Immature natural killer cell (primary cell): ENCODE data around the gene USP37. TPM values are rescaled to one million over a fixed set of nuclear protein-coding genes. Genes with fewer than 3 reads are reported as not detected.

ENCODE experiments used
- DNase-seq, 3 donors: peaks; one replicate each; pipeline ENCODE4 v3.0.0; 2022; ENCODE audit warnings: mixed read lengths in 1 of 3
- H3K27ac Mint-ChIP-seq, 6 donors: one replicate each; pipeline ENCODE4 v1.8.0; 2020; ENCODE audit warnings: mixed read lengths in 6 of 6, mild to moderate bottlenecking in 5 of 6, inconsistent platforms in 4 of 6, moderate library complexity in 3 of 6
- H3K27me3 Mint-ChIP-seq, 3 donors: one replicate each; pipeline ENCODE4 v1.8.0; 2020 to 2021; ENCODE audit warnings: low read depth in 3 of 3, mild to moderate bottlenecking in 3 of 3, mixed read lengths in 3 of 3, moderate library complexity in 3 of 3, inconsistent platforms in 1 of 3
- H3K36me3 Mint-ChIP-seq, 3 donors: one replicate each; pipeline ENCODE4 v1.8.0; 2020; ENCODE audit warnings: mixed read lengths in 3 of 3, inconsistent platforms in 2 of 3, mild to moderate bottlenecking in 2 of 3
- H3K4me1 Mint-ChIP-seq, 2 donors: one replicate each; pipeline ENCODE4 v1.8.0; 2020; ENCODE audit warnings: inconsistent platforms in 2 of 2, mild to moderate bottlenecking in 2 of 2, mixed read lengths in 2 of 2, moderate library complexity in 1 of 2
- H3K4me3 Mint-ChIP-seq, 5 donors: one replicate each; pipeline ENCODE4 v1.8.0; 2020; ENCODE audit warnings: mild to moderate bottlenecking in 5 of 5, mixed read lengths in 5 of 5, inconsistent platforms in 3 of 5, moderate library complexity in 3 of 5
- H3K9me3 Mint-ChIP-seq, 6 donors: one replicate each; pipeline ENCODE4 v1.8.0; 2020; ENCODE audit warnings: mild to moderate bottlenecking in 6 of 6, mixed read lengths in 6 of 6, inconsistent platforms in 4 of 6, moderate library complexity in 3 of 6
- polyA plus RNA-seq, 3 donors: library from polyadenylated mRNA; unstranded; fragments of 300-500 nt; fragmentation: Illumina TruSeq; gene quantifications; one replicate each; pipeline ENCODE4 v1.2.3, GENCODE V29; 2021

The USP37 gene
- polyA plus RNA-seq, 3 donors from 2014 or later = 4.3 to 7.7 (median 6.1) TPM

DNA sequence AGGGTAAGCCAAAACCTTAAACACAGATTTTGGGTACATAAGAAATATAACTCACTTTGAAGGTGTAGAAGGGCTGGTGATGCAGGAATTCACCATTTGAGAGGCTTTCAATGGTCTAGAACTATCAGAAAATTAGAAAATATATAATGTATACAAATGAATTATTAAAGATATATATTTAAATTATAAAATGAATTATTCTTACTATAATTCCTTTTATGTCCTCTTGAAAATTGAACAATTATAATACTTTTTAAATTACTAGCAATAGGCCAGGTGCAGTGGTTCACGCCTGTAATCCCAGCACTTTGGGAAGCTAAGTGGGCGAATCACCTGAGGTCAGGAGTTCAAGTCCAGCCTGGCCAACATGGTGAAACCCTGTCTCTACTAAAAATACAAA is 88.6 kb downstream of the USP37 start:
- H3K27ac Mint-ChIP-seq = no peak overlapping the region

DNA sequence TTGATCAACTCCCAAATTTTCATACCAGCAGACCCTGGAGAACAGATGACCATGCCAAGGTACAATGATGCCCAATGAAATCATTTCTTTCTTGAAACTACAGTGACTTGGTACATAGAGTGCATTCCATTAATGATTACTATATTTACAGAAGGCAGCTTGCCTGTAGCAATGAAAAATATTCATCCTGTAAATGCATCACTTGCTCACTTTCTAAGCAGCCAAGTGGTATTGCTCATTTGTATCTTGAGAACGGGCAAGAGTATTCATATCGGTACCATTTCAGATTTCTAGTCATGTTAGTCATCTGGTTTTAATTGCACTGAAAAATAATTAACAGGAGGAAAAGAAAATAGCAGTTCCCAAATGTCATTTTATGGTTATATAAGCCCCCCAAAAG is 89.6 kb downstream of the USP37 start:
- Mint-ChIP-seq H3K27me3 (no peaks in the 10 kb centered on the region), H3K27ac (peak overlapping the region in 1 of 6 donors; percentile 39), H3K36me3 (peaks cover 16 to 52% (median 29%) of the 10 kb centered on the region in 3 donors), H3K4me3 (no peak overlapping the region), H3K4me1 (peaks cover 7 to 11% of the 10 kb centered on the region in 2 donors), H3K9me3 (no peaks in the 10 kb centered on the region)
- DNase-seq = no peak

More for the DNA sequence above, 88.6 kb downstream of the USP37 start:
- DNase-seq = no peak
- Mint-ChIP-seq H3K27me3 (no peaks in the 10 kb centered on the region), H3K4me1 (peaks cover 7 to 11% of the 10 kb centered on the region in 2 donors), H3K36me3 (peaks cover 13 to 50% (median 24%) of the 10 kb centered on the region in 3 donors), H3K9me3 (no peaks in the 10 kb centered on the region), H3K4me3 (no peak overlapping the region)

- Mint-ChIP-seq H3K27me3 (no peaks in the 10 kb centered on the region), H3K9me3 (no peaks in the 10 kb centered on the region), H3K4me1 (peaks cover 0 to under 1% of the 10 kb centered on the region in 2 donors), H3K27ac (no peak overlapping the region), H3K36me3 (peaks cover 22 to 50% (median 34%) of the 10 kb centered on the region in 3 donors), H3K4me3 (no peak overlapping the region)
- no peak for DNase-seq
These were observed 90.9 kb downstream of the USP37 start for GRCh38 chr2:218477247-218477646.

DNA sequence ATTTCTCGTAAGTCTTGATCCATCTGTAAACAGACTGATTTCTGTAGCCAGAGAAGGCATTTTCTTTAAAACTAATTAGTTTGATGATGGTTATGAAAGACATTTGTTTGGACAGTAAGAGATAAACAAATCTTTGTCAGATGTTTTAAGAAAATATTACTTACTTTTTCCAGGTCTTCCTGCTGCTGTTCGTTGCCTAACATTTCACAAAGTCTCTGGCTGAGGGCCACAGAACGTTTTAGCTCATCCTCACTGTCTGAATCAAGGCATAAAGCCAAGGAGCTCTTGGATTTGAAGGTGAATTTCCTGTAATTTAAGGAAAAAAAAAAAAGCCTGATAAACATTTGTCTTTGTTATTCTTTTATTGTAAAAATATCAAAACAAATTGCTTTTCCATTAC is 91.5 kb downstream of the USP37 start:
- Mint-ChIP-seq H3K4me1 (peaks cover 3 to 6% of the 10 kb centered on the region in 2 donors), H3K27me3 (no peaks in the 10 kb centered on the region), H3K9me3 (no peaks in the 10 kb centered on the region)

GRCh38 chr2:218474527-218474926 is 93.6 kb downstream of the USP37 start:
- Mint-ChIP-seq H3K27me3 (peaks cover 0 to 4% (median 0%) of the 10 kb centered on the region in 3 donors), H3K4me1 (peaks cover 15 to 22% of the 10 kb centered on the region in 2 donors), H3K4me3 (no peak overlapping the region), H3K9me3 (no peaks in the 10 kb centered on the region), H3K36me3 (peaks cover 14 to 38% (median 36%) of the 10 kb centered on the region in 3 donors), H3K27ac (no peak overlapping the region)
- DNase-seq = no peak

More for the DNA sequence above, 91.5 kb downstream of the USP37 start:
- Mint-ChIP-seq H3K27ac (no peak overlapping the region), H3K4me3 (no peak overlapping the region), H3K36me3 (peaks cover 22 to 47% (median 34%) of the 10 kb centered on the region in 3 donors)
- no peak for DNase-seq

- Mint-ChIP-seq H3K27me3 (peaks cover 0 to 4% (median 0%) of the 10 kb centered on the region in 3 donors), H3K9me3 (no peaks in the 10 kb centered on the region), H3K36me3 (peaks cover 9 to 33% (median 26%) of the 10 kb centered on the region in 3 donors), H3K4me1 (peaks cover 15 to 22% of the 10 kb centered on the region in 2 donors), H3K4me3 (no peak overlapping the region), H3K27ac (peak overlapping the region in 3 of 6 donors; percentile 13 to 29 (median 25))
- no peak for DNase-seq
These were observed 95.2 kb downstream of the USP37 start for GRCh38 chr2:218472988-218473387.

DNA sequence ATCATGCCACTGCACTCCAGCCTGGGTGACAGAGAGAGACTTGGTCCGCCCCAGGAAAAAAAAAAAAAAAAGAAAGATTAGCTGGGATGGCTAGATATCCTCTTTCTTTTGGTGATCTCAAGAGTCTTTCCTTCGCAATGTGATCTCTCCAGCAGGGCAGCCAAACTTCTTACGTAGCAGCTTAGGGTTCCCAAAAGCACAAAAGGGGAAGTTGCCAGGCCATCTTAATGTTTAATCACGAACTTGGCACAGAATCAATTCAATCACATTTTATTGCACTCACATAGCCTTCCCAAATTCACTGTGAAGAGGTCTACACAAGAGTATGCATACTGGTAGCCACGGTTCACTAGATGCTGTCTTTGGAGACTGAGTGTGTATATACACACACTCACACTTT is 96.2 kb downstream of the USP37 start:
- H3K4me1 Mint-ChIP-seq = peaks cover 15 to 22% of the 10 kb centered on the region in 2 donors
- peak overlapping the region in 4 of 6 donors; percentile 13 to 58 (median 38) for H3K27ac Mint-ChIP-seq
- H3K36me3 Mint-ChIP-seq = peaks cover 9 to 28% (median 24%) of the 10 kb centered on the region in 3 donors
- no peaks in the 10 kb centered on the region for H3K9me3 Mint-ChIP-seq
- peaks cover 0 to 4% (median 0%) of the 10 kb centered on the region in 3 donors for H3K27me3 Mint-ChIP-seq
- DNase-seq = no peak
- peak overlapping the region in 2 of 5 donors; percentile 32 to 33 for H3K4me3 Mint-ChIP-seq

- peak overlapping the region; percentile 60 to 89 (median 84) for H3K27ac Mint-ChIP-seq
- H3K27me3 Mint-ChIP-seq = peaks cover 0 to 4% (median 0%) of the 10 kb centered on the region in 3 donors
- H3K36me3 Mint-ChIP-seq = peaks cover 9 to 28% (median 21%) of the 10 kb centered on the region in 3 donors
- DNase-seq = no peak
- peaks cover 19 to 27% of the 10 kb centered on the region in 2 donors for H3K4me1 Mint-ChIP-seq
- H3K9me3 Mint-ChIP-seq = no peaks in the 10 kb centered on the region
- H3K4me3 Mint-ChIP-seq = peak overlapping the region in 2 of 5 donors; percentile 2 to 73
These were observed 97.1 kb downstream of the USP37 start for GRCh38 chr2:218471036-218471435.

DNA sequence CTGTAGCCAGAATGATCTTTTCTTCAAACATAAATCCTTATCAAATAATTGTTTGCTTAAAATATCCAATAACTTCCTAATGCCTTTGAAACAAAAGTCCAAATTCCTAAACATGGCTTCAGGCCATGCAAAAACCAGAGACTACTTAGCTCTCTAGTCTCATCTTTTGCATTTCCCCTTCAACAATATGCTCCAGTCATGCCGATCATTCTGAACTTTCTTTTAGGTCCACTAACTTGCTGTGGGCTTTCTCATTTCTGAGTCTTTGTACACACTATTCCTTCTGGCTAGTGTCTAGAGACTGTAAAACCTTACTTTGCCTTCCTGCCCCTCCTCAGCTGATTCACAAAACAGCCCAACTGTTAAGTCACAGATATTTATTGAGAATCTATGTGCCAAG is 97.7 kb downstream of the USP37 start:
- Mint-ChIP-seq H3K4me1 (peaks cover 21 to 30% of the 10 kb centered on the region in 2 donors), H3K27ac (peak overlapping the region; percentile 4 to 89 (median 84)), H3K36me3 (peaks cover 9 to 28% (median 21%) of the 10 kb centered on the region in 3 donors), H3K9me3 (no peaks in the 10 kb centered on the region), H3K4me3 (no peak overlapping the region), H3K27me3 (peaks cover 0 to 4% (median 0%) of the 10 kb centered on the region in 3 donors)
- DNase-seq = no peak

- peak; percentile 18 to 26 (median 20) for DNase-seq
- H3K27me3 Mint-ChIP-seq = peaks cover 0 to 4% (median 0%) of the 10 kb centered on the region in 3 donors
- H3K4me3 Mint-ChIP-seq = no peak overlapping the region
- peak overlapping the region in 4 of 6 donors; percentile 12 to 57 (median 21) for H3K27ac Mint-ChIP-seq
- H3K36me3 Mint-ChIP-seq = peaks cover 8 to 20% (median 13%) of the 10 kb centered on the region in 3 donors
- H3K4me1 Mint-ChIP-seq = peaks cover 13 to 18% of the 10 kb centered on the region in 2 donors
- H3K9me3 Mint-ChIP-seq = no peaks in the 10 kb centered on the region
These were observed 102.0 kb downstream of the USP37 start for GRCh38 chr2:218465987-218466633.

- no peak for DNase-seq
- no peaks in the 10 kb centered on the region for H3K27me3 Mint-ChIP-seq
- H3K36me3 Mint-ChIP-seq = peaks cover 26 to 44% (median 42%) of the 10 kb centered on the region in 3 donors
- no peaks in the 10 kb centered on the region for H3K9me3 Mint-ChIP-seq
- H3K4me1 Mint-ChIP-seq = no peaks in the 10 kb centered on the region
- no peak overlapping the region for H3K4me3 Mint-ChIP-seq
- H3K27ac Mint-ChIP-seq = peak overlapping the region in 2 of 6 donors; percentile 5 to 45
These were observed 109.6 kb downstream of the USP37 start for GRCh38 chr2:218458598-218458997.

GRCh38 chr2:218456849-218457248 is 111.3 kb downstream of the USP37 start:
- peaks cover 24 to 45% (median 33%) of the 10 kb centered on the region in 3 donors for H3K36me3 Mint-ChIP-seq
- H3K9me3 Mint-ChIP-seq = no peaks in the 10 kb centered on the region
- DNase-seq = no peak
- no peaks in the 10 kb centered on the region for H3K27me3 Mint-ChIP-seq
- H3K27ac Mint-ChIP-seq = no peak overlapping the region
- no peaks in the 10 kb centered on the region for H3K4me1 Mint-ChIP-seq
- no peak overlapping the region for H3K4me3 Mint-ChIP-seq

DNA sequence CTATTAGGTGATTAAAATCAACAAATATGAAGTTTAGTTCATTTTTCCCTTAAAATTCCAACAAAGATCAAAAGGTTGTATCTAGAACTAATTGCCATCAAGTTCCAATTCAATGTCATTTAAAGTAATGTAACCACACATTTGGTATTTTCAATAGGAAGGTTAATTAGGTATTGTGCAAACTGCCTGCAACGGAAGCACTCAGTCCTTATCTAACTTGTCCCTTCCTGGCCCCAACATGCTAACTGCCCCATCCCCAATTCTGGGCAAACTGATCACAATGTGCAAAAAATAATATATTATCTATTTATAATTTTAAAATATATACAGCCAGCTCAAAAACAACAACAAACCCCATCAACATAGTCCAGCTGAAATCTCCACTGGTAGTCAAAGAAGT is 116.1 kb downstream of the USP37 start:
- H3K27ac Mint-ChIP-seq = no peak overlapping the region
- peaks cover 32 to 46% (median 46%) of the 10 kb centered on the region in 3 donors for H3K36me3 Mint-ChIP-seq

GRCh38 chr2:218448934-218449333 is 119.2 kb downstream of the USP37 start:
- peaks cover 0 to 2% (median 0%) of the 10 kb centered on the region in 6 donors for H3K9me3 Mint-ChIP-seq

More for the DNA sequence above, 116.1 kb downstream of the USP37 start:
- Mint-ChIP-seq H3K4me3 (no peak overlapping the region), H3K4me1 (no peaks in the 10 kb centered on the region), H3K9me3 (no peaks in the 10 kb centered on the region), H3K27me3 (no peaks in the 10 kb centered on the region)
- DNase-seq = no peak

More at GRCh38 chr2:218448934-218449333, 119.2 kb downstream of the USP37 start:
- no peak overlapping the region for H3K4me3 Mint-ChIP-seq
- no peak for DNase-seq
- H3K36me3 Mint-ChIP-seq = peaks cover 18 to 33% (median 22%) of the 10 kb centered on the region in 3 donors
- no peak overlapping the region for H3K27ac Mint-ChIP-seq
- H3K4me1 Mint-ChIP-seq = no peaks in the 10 kb centered on the region
- no peaks in the 10 kb centered on the region for H3K27me3 Mint-ChIP-seq
